ENCODE data around the gene IMMT.

The IMMT gene

DNA sequence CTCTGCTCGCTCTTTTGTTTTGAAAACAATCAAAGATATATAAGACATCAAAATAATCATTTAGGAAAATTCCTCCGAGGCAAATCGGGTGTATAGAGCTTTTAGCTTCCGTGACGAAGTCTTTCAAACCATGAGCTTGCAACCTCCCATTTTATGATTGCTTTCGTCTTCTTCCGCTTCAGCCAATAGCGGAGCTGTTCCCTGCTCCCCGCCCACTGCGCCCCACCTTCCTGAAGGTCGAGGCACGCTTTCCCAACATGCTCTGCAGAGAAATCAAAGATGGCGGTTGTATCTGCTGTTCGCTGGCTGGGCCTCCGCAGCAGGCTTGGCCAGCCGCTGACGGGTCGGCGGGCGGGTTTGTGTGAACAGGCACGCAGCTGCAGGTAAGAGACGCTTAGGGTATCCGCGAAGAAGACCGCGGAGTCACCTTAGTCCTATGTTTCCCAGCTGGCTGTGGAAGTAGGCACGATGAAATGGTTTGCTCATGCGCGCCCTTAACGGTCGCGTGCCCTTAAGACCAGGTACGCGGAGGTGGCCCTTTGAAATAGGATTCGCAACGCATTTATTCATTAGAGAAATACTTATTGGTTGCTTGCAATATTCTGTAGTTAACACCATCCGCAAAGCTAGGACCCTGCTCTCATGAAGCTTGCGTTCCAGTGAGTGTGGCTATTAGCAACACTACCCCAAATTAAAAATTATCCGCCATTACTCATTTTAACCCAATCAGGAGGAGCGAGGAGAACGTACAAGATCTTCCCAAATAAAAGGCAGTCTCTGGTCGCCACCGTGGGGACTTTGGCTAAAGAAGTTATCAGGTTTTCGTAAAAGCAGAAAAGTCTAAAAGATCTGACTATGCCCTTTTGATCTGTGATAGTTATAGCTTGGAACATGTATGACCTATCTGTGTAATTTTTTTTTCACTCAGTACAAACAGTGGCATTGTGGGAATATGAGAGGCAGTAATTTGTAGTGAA, 89.0 kb downstream of the IMMT start, which contains the start of gene PTCD3:
TSS of gene PTCD3 (plus strand) at position 267 of the 977 bp plus-strand sequence. CDS start at position 280, 13 bp downstream.
- TF ChIP-seq GATA3 (IDR thresholded peaks at IDR 0.05; ENCODE audit: low read depth, low read length) (no peak), GATA2 (IDR thresholded peaks at IDR 0.05; ENCODE audit: low read depth, low read length) (no peak)

DNA sequence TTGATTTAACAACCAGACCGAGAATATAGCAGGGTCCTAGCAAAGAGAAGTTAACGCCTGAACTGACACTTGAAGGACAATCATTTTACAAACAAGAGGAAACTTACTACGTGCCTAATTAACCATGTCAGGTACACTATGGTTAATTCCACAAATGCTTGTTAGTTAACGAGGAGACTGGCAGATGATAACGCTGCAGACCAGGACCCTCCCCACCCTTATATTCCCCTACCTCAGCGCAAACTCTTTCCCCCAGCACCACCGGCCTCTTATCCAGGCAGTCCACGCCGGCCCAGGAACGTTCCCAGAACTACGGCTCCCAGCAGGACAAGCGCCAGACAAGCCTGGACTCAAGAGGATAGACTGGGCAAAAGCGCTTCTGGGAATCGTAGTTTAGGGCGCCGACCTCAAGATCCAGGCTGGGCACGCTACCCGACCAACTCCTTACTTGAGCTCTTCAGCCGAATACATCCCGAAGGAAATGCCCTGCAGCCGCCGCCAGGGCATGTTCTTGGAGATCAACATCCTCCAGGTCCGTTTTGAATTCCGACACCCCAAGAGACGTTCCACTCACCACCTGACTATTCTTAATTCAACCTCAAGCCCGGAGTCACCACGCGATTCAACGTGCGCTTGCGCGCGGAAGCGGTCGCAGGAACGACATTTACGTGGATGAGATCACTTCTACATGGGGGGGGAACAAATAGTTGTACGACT, 89.9 kb downstream of the IMMT start, which contains the start of gene POLR1A:
TSS of gene POLR1A (minus strand) at position 635 of the 717 bp plus-strand sequence. CDS start at position 525, 110 bp downstream.
- TF ChIP-seq GATA2 (IDR thresholded peaks at IDR 0.05; ENCODE audit: low read depth, low read length) (no peak), GATA3 (IDR thresholded peaks at IDR 0.05; ENCODE audit: low read depth, low read length) (no peak)

DNA sequence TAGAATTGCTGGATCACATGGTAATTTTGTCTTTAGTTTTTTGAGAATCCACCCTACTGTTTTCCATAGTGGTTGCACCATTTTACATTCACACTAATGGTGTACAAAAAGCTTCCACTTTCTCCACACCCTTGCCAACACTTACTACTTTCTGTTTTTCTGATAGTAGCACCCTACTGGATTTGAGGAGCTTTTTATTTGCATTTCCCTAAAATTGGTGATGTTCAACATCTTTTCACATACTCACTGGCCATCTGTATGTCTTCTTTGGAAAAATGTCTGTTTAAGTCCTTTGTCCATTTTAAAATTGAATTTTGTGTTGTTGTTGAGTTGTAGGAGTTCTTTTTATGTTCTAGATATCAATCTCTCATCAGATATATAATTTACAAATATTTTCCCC, 93.1 kb downstream of the IMMT start:
- TF ChIP-seq GATA3 (IDR thresholded peaks at IDR 0.05; ENCODE audit: low read depth, low read length) (no peak), GATA2 (IDR thresholded peaks at IDR 0.05; ENCODE audit: low read depth, low read length) (no peak)

GRCh38 chr2:86097913-86098312, 97.3 kb downstream of the IMMT start:
- TF ChIP-seq GATA2 (IDR thresholded peaks at IDR 0.05; ENCODE audit: low read depth, low read length) (no peak), GATA3 (IDR thresholded peaks at IDR 0.05; ENCODE audit: low read depth, low read length) (no peak)

- TF ChIP-seq GATA3 (IDR thresholded peaks at IDR 0.05; ENCODE audit: low read depth, low read length) (no peak), GATA2 (IDR thresholded peaks at IDR 0.05; ENCODE audit: low read depth, low read length) (no peak)
Observed at GRCh38 chr2:86097114-86097896, 98.0 kb downstream of the IMMT start.

DNA sequence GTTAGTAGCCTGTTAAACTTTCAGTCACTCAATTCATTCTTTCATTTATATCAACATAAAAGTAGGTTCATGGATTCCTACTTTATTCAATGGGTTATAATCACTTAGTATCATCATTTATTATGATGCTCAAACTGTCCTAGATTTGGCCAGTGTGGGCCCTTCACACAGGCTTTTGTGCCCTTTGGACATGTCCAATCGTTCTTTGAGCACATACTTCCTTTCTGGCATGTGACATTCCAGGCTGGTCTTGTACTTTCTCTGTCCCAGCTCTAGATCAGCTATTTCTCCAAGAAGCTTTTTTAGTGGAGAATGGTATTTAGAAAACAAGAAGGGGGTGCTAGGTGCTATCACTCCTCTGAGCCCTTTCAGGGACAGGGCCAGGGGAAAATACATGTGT, 101.0 kb downstream of the IMMT start:
- TF ChIP-seq GATA3 (IDR thresholded peaks at IDR 0.05; ENCODE audit: low read depth, low read length) (no peak), GATA2 (IDR thresholded peaks at IDR 0.05; ENCODE audit: low read depth, low read length) (no peak)

Data from SH-SY5Y (cell line).